SK-N-MC (cell line): Measurements from ENCODE around the gene XRN2.

ENCODE experiments used
- DNase-seq: peaks from one replicate; pipeline ENCODE4 v3.0.0-alpha.2; 2011; ENCODE audit warnings: low read depth, low spot score
- H3K27ac ChIP-seq: fragments of 200-600 bp; sonication (generic); 2 replicates; pipeline ENCODE4 v1.5.1; 2016; ENCODE audit warnings: mixed run types
- H3K36me3 ChIP-seq: fragments of 200-600 bp; sonication (generic); 2 replicates; pipeline ENCODE4 v1.6.1; 2017; ENCODE audit warnings: antibody characterized with exemption, low read length, mixed read lengths; ENCODE audit not compliant: insufficient read depth
- H3K4me3 ChIP-seq: fragments of 200-600 bp; sonication (generic); 2 replicates; pipeline ENCODE4 v1.5.1; 2016
- H3K9ac ChIP-seq: fragments of 200-600 bp; sonication (generic); 2 replicates; pipeline ENCODE4 v1.8.0; 2017; ENCODE audit warnings: mixed run types, mixed read lengths; ENCODE audit not compliant: insufficient read length
- H3K9me3 ChIP-seq: fragments of 200-600 bp; sonication (generic); 2 replicates; pipeline ENCODE4 v1.6.1; 2017; ENCODE audit warnings: low read depth, mild to moderate bottlenecking, antibody characterized with exemption, low read length, moderate library complexity, mixed read lengths
- EZH2 ChIP-seq: fragments of 200-600 bp; sonication (generic); IDR thresholded peaks from one replicate; pipeline ENCODE4 v1.6.1; 2017; ENCODE audit warnings: antibody characterized with exemption
- FOXP2 ChIP-seq: optimal IDR thresholded peaks from 2 replicates; pipeline ENCODE3; 2011; ENCODE audit warnings: mild to moderate bottlenecking, moderate library complexity; ENCODE audit not compliant: insufficient read depth; ENCODE audit errors: extremely low read length, control extremely low read depth
- POLR2AphosphoS5 ChIP-seq: IDR thresholded peaks from 2 replicates; pipeline ENCODE4 v1.6.1; 2012; ENCODE audit warnings: mild to moderate bottlenecking, low read depth, low read length, borderline replicate concordance

Gene XRN2

DNA sequence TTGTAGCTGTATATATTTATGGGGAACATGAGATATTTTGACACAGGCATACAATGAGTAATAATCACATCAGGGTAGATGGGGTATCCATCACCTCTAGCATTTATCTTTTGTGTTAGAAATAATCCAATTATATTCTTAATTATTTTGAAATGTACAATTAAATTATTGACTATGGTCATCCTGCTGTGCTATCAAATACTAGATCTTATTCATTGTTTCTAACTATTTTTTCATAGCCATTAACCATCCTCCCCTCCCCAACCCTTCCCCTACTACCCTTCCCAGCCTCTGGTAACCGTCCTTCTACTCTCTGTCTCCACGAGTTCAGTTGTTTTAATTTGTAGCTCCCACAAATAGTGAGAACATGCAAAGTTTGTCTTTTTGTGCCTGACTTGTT, 65.7 kb downstream of the XRN2 start:
- Histone ChIP-seq H3K36me3 (peaks cover 73% of the 10 kb centered on the region), H3K4me3 (no peak overlapping the region), H3K9ac (no peak overlapping the region), H3K9me3 (no peaks in the 10 kb centered on the region), H3K27ac (no peak overlapping the region)
- DNase-seq = no peak
- TF ChIP-seq POLR2AphosphoS5 = no peak
- no peak for TF ChIP-seq FOXP2
- no peak for TF ChIP-seq EZH2

DNA sequence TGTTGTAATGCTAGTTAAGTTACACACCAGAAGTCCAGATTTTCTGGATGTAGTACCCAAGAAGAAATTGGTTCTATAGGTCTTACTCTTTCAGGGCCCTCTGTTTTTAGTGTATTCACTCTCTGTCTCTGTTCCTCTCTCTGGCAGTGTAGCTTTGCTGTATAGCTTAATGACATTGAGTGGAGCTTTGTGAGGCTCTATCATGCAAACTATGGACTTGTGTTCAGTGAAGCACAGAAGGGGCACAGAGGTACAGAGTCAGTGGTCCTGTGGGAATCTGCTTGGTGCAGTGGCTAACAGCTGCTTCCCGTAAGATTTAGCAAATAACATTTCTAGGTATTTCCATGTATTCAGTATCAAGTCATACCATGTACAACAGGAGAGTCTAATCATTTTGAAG, 68.1 kb downstream of the XRN2 start:
- peak overlapping the region; percentile 93 for H3K27ac ChIP-seq
- TF ChIP-seq POLR2AphosphoS5 (no peak), FOXP2 (no peak), EZH2 (no peak)
- peak overlapping the region; percentile 53 for H3K4me3 ChIP-seq
- H3K36me3 ChIP-seq = peaks cover 73% of the 10 kb centered on the region
- no peaks in the 10 kb centered on the region for H3K9me3 ChIP-seq
- H3K9ac ChIP-seq = no peak overlapping the region
- DNase-seq = no peak

DNA sequence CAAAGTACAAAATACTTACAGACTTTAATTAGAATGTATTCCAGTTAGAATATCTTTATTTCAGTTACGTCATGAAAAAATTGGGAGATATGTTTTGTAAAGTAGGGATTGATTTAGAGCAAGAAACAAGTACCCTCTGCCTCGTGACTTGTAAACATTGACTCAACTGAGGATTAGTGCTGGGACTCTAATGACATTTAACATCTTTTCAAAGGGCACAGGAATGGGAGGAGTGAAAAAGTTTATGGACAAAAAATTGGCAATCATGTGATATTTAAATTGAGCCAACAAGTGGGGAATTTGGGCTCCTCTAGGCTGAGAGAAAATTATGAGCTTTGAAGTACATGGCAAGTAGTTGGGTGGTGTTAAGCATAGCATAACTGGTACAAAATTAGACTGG, 68.9 kb downstream of the XRN2 start:
- peak overlapping the region; percentile 53 for H3K4me3 ChIP-seq
- H3K36me3 ChIP-seq = peaks cover 71% of the 10 kb centered on the region
- no peaks in the 10 kb centered on the region for H3K9me3 ChIP-seq
- no peak for DNase-seq
- peak overlapping the region; percentile 93 for H3K27ac ChIP-seq
- TF ChIP-seq EZH2 (no peak), POLR2AphosphoS5 (no peak), FOXP2 (no peak)
- H3K9ac ChIP-seq = peak overlapping the region; percentile 11

DNA sequence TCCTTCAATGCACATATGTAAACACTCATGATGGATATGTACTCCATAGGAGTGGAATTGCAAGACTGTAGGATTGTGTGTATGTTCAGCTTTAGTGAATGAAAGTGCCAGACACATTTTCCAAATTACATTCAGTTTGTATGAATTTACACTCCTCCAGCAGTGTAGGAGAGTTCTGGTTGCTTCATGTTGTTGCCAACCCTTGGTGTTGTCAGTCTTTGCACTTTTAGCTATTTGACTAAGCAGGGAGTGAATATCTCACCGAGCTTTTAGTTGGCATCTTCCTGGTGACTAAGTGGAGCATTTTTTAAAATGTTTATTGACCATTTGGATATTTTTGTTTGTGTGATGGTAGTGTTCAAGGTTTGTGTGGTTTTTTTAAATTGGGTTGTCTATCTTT, 70.3 kb downstream of the XRN2 start:
- Histone ChIP-seq H3K36me3 (peaks cover 62% of the 10 kb centered on the region), H3K4me3 (no peak overlapping the region), H3K9ac (no peak overlapping the region), H3K27ac (peak overlapping the region; percentile 32), H3K9me3 (no peaks in the 10 kb centered on the region)
- DNase-seq = no peak
- TF ChIP-seq FOXP2 (no peak), POLR2AphosphoS5 (no peak), EZH2 (no peak)

DNA sequence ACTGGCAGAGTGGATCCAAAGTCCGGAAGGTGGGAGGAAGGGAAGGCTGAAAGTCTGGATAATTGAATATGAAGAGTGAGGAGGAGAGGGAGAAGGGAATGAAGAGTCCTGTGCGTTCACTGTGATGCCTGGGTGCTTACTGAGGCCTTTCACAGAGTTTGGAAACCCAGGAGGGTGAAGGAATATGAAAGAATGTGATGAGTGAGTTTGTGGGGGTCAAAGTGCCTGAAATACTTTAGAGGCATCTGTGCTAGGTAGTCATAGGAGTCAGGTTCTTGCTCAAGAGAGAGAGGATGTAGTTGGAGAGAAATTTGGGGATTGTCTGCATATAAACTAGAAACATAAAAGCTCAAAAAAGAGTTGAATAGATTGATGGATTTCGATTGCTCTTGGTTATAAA, 73.5 kb downstream of the XRN2 start:
- no peak overlapping the region for H3K4me3 ChIP-seq
- no peaks in the 10 kb centered on the region for H3K9me3 ChIP-seq
- TF ChIP-seq EZH2 (no peak), POLR2AphosphoS5 (no peak), FOXP2 (no peak)
- no peak overlapping the region for H3K9ac ChIP-seq
- peaks cover 63% of the 10 kb centered on the region for H3K36me3 ChIP-seq
- DNase-seq = no peak
- no peak overlapping the region for H3K27ac ChIP-seq

DNA sequence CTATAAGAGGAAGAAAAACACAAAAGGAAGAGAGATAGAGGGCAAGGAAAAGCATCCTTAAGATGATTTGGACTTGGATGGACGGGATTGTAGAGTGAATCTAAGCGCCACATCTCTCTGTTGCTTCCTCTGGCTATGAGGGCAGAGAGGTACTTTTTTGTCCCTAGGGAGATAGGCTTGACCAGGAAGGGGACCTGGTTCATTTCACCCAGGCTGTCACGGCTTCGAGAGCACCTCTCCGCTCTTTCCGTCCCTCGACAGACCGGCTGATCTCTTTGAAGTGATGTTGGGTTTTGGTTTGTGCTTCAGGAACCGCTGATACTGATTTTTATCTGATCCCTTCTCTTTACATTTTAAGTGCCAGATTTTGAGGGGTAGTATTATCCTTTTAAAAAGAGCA, 74.6 kb downstream of the XRN2 start:
- Histone ChIP-seq H3K36me3 (peaks cover 71% of the 10 kb centered on the region), H3K9ac (no peak overlapping the region), H3K4me3 (no peak overlapping the region), H3K27ac (no peak overlapping the region), H3K9me3 (no peaks in the 10 kb centered on the region)
- no peak for DNase-seq
- TF ChIP-seq FOXP2 (no peak), EZH2 (no peak), POLR2AphosphoS5 (no peak)

DNA sequence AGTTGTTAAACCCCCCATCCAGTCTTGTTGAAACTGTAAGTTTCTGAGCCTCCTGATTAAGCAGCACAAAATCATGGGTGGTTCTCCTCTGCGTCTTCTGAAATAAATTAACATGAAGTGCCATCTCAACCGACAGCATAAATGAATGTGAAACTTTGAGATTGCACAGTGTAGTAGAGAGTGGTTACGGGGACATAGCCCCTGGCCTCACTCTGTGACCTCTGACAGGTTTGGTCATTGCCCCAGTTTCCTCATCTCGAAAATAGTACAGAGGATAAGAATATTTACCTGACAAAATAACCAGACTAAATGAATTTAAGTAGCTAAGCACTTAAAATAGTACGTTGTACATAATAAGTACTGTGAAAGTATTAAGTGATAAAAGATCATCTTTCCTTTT, 75.1 kb downstream of the XRN2 start:
- DNase-seq = no peak
- Histone ChIP-seq H3K36me3 (peaks cover 75% of the 10 kb centered on the region), H3K9ac (no peak overlapping the region), H3K27ac (no peak overlapping the region; the same call in 1 of the 2 replicates), H3K9me3 (no peaks in the 10 kb centered on the region), H3K4me3 (no peak overlapping the region)
- TF ChIP-seq EZH2 (no peak), FOXP2 (no peak), POLR2AphosphoS5 (no peak)

DNA sequence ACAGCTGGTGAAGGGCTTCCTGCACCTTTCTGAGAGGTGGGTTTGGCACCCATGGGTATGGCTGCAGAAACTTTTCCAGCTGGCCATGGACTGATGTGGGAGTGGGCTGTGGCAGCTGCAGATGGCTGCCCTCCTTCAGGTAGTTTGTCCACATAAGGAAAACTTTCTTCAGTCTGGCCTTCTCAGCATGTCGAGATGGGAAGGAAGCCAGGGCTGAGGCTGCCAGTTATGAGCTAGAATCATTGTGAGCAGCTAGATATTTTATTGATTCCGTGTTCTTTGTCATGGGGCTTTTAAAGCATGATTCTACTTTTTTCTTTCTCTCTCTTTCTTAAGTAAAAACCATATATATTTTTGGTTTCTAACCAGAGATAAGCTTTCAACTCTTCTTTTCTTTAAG, 77.6 kb downstream of the XRN2 start:
- TF ChIP-seq EZH2 = no peak
- TF ChIP-seq FOXP2 = no peak
- no peak for TF ChIP-seq POLR2AphosphoS5
- Histone ChIP-seq H3K27ac (peak overlapping the region; percentile 53; the same call in 1 of the 2 replicates), H3K4me3 (no peak overlapping the region), H3K36me3 (peaks cover 79% of the 10 kb centered on the region), H3K9me3 (no peaks in the 10 kb centered on the region), H3K9ac (no peak overlapping the region)
- no peak for DNase-seq

DNA sequence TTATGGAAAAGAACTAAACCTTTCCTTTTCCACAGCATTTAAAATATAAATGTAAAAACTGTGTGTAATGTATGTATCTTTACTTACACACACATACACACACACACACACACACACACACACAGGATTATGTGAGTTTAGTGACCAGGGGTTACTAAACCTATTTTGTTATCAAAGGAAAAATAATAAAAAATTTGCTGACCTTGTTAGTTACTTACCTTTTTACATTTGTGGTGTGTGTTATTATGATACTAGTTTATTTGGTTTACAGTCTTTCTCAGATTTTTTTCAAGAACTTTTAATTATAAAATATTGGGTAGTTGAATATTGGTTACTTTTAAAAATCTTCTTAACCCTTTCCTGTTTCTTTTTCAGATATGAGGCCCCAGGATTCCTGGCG, 78.5 kb downstream of the XRN2 start:
- no peak overlapping the region for H3K4me3 ChIP-seq
- TF ChIP-seq POLR2AphosphoS5 (no peak), FOXP2 (no peak), EZH2 (no peak)
- 0 out of 2 replicates have a peak overlapping the region, but pooled peaks have one; percentile 53 for H3K27ac ChIP-seq
- DNase-seq = no peak
- H3K9me3 ChIP-seq = no peaks in the 10 kb centered on the region
- H3K9ac ChIP-seq = no peak overlapping the region
- peaks cover 82% of the 10 kb centered on the region for H3K36me3 ChIP-seq
